Suprapubic skin (tissue), 4 donors: Measurements from ENCODE around the gene BDNF.

ENCODE experiments used
- POLR2A ChIP-seq, 2 donors: fragments of 450-650 bp; IDR thresholded peaks; one replicate each; pipeline ENCODE4 v1.6.1; 2017; ENCODE audit warnings: antibody characterized with exemption in 2 of 2, mild to moderate bottlenecking in 2 of 2, moderate library complexity in 2 of 2
- POLR2AphosphoS5 ChIP-seq, 3 donors: sonication (generic); formaldehyde crosslinking; IDR thresholded peaks; one replicate each; pipeline ENCODE4 v1.6.1; 2017; ENCODE audit warnings: antibody characterized with exemption in 3 of 3
- TF ChIP-seq, protein P1 (sequence below), 2 donors: fragments of 200-600 bp in 1 of 2; fragments of 450-650 bp in 1 of 2; sonication (generic) in 1 of 2; IDR thresholded peaks; one replicate each; pipeline ENCODE4 v1.5.1; 2016 to 2019; ENCODE audit warnings: antibody characterized with exemption in 2 of 2, mild to moderate bottlenecking in 1 of 2, moderate library complexity in 1 of 2

DNA sequence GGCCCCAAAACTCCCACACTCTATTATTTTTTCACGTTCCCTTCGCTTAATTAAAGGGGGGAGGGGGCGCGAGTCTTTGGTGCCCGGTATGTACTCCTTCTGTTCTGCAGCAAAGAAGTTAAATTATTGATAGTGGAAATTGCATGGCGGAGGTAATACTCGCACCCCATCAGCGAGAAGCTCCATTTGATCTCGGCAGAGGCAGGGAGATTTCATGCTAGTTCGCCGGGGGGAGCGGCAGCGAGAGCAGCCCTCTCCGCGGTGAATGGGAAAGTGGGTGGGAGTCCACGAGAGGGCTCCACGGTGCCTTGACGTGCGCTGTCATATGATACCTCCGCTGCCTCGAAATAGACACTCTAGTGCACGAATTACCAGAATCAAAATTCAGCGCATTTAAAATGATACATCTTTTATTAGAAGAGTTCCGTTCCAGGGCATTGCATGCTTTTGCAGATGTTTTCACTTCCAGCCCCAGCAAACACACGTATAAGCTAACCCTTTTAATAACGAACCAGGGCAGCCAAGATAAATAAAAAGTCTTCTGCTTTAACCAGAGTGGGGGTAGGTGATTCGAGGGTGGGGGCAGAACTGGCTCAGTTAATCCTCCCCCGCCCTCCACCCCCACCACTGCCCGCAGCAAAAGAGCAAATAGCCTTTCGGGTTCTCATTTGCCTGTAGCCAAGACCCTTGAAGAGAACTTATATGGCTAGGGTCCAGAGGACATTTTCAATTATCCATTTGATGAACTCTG is 1.3 kb upstream of the BDNF start:
- TF ChIP-seq POLR2A (IDR thresholded peaks at IDR 0.05) (no peak), POLR2AphosphoS5 (IDR thresholded peaks at IDR 0.05) (no peak)
- TF ChIP-seq, protein P1, sequence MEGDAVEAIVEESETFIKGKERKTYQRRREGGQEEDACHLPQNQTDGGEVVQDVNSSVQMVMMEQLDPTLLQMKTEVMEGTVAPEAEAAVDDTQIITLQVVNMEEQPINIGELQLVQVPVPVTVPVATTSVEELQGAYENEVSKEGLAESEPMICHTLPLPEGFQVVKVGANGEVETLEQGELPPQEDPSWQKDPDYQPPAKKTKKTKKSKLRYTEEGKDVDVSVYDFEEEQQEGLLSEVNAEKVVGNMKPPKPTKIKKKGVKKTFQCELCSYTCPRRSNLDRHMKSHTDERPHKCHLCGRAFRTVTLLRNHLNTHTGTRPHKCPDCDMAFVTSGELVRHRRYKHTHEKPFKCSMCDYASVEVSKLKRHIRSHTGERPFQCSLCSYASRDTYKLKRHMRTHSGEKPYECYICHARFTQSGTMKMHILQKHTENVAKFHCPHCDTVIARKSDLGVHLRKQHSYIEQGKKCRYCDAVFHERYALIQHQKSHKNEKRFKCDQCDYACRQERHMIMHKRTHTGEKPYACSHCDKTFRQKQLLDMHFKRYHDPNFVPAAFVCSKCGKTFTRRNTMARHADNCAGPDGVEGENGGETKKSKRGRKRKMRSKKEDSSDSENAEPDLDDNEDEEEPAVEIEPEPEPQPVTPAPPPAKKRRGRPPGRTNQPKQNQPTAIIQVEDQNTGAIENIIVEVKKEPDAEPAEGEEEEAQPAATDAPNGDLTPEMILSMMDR (IDR thresholded peaks at IDR 0.05): no peak
